Raji (cell line): ENCODE measurements around the gene HHIP.

ENCODE experiments used
- POLR2A ChIP-seq: IDR thresholded peaks from 2 replicates; pipeline ENCODE4 v1.6.1; 2011; ENCODE audit warnings: low read depth, low read length, control low read depth; ENCODE audit not compliant: insufficient read depth

Gene HHIP, protein sequence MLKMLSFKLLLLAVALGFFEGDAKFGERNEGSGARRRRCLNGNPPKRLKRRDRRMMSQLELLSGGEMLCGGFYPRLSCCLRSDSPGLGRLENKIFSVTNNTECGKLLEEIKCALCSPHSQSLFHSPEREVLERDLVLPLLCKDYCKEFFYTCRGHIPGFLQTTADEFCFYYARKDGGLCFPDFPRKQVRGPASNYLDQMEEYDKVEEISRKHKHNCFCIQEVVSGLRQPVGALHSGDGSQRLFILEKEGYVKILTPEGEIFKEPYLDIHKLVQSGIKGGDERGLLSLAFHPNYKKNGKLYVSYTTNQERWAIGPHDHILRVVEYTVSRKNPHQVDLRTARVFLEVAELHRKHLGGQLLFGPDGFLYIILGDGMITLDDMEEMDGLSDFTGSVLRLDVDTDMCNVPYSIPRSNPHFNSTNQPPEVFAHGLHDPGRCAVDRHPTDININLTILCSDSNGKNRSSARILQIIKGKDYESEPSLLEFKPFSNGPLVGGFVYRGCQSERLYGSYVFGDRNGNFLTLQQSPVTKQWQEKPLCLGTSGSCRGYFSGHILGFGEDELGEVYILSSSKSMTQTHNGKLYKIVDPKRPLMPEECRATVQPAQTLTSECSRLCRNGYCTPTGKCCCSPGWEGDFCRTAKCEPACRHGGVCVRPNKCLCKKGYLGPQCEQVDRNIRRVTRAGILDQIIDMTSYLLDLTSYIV

DNA sequence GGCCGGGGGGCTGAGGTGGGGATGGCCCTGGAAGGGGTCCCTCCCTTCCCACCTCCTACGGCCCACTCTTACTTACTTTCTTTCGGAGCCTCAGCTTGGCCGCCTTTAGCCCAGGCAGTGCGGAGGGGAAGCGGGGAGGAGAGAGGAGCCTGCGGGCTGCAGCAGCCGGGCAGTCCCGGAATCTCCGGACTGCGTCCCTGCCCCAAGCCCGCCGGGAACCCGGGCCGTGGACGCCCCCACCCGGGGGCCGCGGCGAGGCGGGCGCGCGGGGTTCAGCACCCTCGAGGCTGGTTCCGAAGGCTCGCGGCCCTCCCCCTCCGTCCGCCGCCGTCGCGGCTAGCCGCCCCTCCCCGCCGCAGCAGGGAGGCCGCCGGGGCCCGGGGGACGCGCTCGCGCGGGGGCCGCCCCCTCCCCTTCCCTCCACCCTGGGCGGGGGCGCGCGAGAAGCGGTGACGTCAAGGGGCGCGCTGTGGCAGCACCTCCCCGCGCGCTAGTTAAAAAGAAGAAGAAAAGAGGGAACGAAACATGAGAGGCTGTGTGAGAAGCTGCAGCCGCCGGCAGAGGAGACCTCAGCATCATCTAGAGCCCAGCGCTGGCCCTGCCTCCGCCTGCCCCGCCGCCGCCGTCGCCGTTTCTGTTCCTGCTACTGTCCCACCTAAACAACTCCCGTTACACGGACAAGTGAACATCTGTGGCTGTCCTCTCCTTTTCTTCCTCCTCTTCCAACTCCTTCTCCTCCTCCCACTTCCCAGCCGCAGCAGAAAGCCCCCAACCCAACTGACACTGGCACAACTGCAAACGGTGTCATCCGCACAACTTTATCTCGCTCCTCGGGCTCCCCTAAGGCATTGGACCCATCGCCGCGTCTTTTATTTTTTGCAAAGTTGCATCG is at the start of gene HHIP:
Gene HHIP (plus strand): TSS at position 526 of the 892 bp plus-strand sequence. CDS start 520 bp downstream, outside the sequence.
- TF ChIP-seq POLR2A: no peak

DNA sequence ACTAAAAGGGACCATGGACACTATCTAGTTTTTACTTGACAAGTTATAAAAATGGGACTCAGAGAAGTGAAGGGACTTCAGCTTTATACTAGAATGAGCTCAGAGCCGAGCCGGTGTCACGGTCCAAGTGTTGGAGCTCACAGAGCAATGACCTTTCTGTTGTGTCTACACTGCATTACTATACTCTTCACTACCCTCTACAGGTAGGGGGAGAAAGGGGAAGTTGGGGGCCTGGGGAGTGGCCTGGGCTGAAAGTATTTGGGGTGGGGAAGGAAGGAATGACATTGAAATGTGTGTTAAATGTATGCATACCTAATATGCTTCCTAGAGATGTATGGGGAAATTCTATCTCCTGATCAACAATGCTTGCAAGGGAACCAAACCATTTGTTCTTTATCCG is 48.8 kb upstream of the HHIP start:
- no peak for TF ChIP-seq POLR2A

DNA sequence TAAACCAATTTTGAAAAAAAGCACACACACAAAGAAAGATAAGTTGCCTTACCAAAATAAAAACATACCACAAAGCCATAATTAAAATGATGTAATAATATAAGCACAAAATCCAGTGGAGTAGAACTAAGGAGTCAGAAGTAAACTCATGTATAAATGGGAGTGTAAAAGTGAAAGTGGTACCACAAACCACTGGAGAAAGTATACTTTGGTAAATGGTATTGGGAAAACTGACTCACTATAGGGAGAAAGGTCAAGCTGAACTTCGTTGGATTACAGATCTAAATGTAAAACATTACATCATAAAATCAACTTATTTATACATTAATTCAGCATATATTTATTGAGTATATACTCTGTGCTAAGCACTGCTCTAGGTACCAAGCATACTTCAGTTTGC is 46.3 kb upstream of the HHIP start:
- TF ChIP-seq POLR2A: no peak

DNA sequence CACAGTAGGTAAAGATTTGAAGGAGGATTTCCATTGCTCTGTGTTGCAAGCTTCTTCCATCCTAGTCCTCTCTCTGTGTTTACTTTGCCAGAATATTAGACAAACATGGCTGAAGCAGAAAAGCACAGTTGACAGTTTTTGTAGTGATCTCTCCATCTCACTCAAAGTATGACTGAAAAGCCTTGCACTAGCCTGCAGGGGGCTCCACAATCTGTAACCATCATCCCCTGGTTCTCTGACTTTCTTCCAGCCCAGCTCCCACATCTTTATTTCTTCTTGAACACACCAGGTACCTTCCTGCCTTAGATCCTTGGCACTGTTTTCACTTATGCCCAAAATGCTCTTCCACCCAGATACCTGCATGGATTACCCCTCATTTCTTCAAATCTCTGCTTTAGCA is 34.1 kb upstream of the HHIP start:
- no peak for TF ChIP-seq POLR2A

DNA sequence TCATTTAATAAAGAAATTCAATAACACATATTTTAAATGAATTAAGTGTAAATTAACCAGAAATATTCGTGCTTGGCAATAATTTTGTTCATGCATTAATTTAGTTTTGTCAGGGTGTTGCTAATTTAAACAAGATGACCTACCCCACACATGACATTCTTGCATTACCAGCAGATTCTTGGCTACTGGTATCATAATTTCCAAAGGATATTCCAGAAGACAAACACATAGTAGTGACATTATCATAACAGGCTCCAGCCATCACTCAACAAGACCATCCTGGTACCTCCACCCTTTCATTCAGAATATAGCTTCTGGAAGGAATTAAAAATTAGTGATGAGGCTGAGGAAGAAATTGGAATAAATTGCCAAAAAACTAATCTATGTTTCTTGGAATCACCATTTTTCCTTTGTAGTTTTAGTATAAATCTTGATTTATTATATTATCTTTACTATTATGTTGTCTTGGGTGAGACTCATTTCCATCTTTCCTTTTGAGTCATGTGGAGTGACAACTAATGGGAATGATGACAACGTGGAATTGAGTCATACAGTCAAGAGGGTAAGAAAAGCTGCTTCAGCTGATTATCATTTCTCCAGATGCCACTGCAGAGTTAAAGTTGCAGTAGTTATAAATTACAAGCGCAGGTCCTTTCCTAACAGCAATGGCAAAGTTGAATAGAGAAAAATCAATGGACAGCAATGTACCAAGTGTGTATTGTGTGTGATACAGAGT is 30.9 kb upstream of the HHIP start:
- TF ChIP-seq POLR2A: no peak

DNA sequence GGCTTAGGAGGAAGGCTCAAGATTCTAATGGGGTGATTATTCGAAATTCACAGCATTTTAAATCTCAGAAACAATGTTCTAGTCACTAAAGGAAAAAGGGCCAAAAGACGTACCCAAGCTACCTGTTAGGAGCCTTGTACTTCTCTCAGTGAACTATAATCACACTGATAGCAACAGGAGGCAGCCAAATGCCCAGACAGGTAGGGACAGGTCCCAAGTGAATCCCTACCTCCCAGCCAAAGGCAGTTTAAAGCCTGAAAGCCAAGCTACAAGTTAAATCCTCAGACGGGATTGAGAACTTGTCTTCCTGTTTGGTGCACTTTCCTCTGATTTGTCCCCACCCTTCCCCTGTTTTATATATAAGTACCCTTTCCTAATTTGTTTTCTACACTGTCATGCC is 24.3 kb upstream of the HHIP start:
- TF ChIP-seq POLR2A: no peak

DNA sequence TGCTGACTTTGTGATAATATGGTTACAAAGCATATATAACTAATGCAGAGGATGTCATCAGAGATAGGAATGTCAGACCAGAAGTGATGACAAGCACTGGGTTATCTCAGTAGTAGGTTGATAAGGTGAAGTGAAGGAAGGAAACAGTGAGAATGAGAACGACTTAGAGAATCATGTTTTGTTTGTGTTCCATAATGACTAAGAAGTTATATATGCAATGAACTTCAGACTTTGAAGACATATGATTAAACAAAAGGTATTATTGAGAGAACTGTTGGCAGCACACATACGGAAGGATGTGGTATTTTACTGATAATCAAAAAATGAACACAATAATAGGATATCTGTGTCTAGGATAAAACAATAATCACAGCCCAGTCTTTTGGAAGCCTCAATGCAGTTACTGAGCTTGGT is 18.3 kb upstream of the HHIP start:
- TF ChIP-seq POLR2A: no peak

DNA sequence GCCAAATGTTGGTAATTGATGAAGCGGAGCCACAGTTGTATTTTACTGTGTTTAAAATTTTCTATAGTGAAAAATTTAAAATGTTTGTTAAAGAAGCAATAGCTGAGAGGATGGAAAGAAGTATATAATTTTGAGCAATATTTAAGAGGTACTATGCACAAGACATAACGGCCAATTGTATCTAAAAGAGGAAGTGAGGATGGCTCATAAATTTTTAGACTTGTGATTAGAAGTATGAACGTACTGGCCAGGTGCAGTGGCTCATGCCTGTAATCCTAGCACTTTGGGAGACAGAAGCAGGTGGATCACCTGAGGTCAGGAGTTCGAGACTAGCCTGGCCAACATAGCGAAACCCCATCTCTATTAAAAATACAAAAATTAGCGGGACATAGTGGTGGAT is 12.7 kb upstream of the HHIP start:
- no peak for TF ChIP-seq POLR2A

DNA sequence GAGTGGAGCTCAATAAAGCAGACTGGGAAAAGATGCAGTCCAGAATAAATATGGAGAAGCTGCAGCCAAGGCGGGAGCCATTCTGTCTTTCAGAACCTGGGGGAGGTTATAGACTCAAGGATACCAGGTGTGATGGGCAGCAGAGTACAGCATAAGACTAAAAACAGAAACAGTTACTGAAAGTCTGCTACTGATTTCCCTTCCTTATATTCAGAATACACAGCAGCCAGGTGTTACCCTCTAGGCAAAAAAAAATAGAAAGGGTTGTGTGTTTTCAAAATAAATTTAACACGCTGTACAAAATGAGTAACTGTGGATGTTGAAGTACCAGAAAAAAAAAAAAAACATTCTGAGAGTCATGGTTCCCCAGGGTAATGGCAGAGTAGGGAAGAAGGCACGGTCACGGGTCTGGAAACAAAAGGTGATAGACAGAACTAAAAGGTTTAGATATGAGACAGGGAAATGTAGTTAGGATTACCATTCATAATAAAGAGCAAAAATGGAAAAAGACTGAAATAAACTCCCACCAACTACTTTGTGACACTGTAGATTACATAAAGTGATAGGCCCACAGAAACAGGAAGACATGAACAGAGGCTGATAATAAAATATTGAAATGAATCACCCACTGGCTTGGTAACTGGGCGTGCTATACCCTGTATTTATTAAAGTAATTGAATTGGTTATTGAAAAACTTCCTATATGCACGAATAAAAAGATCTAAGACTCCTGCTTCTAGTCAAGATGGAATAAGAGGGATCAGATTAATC is 10.8 kb upstream of the HHIP start:
- TF ChIP-seq POLR2A: no peak

DNA sequence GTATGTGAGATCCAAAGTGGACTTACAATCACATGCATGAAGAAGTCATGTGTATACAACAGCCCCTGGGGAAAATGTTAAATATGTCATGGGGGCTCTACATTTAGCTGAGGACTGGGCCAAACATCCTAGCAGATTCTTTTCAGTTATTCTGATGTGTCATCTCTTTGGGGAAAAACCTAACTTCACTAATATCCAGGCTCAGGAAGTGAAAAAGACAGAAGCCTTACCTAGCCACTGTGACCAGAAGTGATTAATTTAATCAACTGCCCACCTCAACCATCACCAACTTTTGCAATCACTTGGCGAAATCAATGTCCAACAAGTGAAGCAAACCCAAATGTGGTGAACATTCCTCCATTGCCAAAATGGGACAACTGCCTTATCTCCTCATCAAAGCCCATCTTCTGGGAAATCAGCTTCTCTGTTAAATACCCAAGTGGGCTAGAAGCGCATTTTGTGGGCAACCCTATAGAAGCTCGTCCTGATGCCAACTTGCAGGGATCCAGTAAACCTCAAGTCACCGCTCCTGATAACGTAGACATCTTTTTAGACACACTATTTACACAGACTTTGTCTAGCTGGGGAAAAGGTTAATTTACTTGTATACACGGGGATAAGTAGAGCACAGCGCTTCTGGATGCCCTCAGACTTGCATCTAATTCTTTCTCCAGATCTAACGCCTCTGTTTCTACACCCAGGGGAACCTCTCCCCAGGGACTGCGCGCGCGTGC is 1.4 kb upstream of the HHIP start:
- TF ChIP-seq POLR2A: no peak

DNA sequence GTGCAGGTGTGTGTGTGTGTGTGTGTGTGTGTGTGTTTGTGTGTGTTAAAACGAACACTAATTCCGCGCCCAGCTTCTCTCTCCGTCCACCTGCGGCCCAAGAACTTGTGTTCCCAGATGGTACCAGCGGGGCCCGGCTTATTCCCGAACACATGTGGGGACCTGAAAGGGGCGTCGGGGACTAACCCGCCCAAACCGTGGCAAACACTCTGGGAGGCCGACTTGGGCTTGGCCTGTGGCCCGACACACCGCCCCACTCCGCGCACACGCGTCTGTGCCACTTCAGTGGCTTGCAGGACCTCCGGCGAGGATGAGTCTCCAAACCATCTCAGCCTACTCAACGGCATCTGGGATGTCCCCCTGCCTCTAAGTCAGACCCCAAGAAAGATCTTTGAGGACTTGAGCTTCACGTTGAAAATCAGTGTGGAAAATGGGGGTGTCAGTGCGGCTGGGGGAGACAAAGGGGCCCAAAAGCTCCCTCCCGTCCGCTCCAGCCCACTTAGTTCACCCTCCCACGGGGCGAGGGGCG is 790 bp upstream of the HHIP start:
- TF ChIP-seq POLR2A: no peak

DNA sequence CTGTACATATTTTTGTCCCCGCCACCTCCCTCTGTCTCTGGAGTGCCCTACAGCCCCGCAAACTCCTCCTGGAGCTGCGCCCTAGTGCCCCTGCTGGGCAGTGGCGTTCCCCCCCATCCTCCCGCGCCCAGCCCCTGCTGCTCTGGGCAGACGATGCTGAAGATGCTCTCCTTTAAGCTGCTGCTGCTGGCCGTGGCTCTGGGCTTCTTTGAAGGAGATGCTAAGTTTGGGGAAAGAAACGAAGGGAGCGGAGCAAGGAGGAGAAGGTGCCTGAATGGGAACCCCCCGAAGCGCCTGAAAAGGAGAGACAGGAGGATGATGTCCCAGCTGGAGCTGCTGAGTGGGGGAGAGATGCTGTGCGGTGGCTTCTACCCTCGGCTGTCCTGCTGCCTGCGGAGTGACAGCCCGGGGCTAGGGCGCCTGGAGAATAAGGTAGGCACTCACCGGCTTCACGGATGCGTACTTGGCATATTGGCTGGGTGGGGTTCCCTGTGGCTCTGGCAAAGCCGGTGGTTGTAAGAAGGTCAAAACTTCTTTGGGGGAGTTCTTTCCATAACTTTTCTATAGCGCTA is 653 bp downstream of the HHIP start:
- no peak for TF ChIP-seq POLR2A

DNA sequence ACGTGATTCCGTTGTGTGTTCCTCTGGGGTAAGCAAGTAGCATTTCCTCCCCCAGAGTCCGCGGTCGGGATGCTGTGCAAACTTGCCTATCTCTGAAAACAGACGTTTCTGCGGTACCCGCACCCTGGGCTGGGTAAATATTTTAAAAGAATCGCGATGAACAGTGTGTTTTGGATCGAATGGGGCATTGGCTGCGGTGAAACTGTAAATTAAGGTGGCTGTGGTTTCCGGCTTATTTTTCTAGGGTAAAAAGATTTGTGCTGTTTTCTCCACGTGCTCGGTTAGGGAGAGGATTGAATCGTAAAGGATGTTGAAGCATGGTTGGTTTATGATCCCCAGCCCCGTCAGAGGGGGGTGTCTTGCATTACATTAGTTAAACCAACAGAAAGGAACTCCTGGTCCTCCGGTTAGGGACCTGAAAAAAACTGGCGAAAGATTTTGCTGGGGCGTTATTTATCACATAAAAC is 1.2 kb downstream of the HHIP start:
- TF ChIP-seq POLR2A: no peak

DNA sequence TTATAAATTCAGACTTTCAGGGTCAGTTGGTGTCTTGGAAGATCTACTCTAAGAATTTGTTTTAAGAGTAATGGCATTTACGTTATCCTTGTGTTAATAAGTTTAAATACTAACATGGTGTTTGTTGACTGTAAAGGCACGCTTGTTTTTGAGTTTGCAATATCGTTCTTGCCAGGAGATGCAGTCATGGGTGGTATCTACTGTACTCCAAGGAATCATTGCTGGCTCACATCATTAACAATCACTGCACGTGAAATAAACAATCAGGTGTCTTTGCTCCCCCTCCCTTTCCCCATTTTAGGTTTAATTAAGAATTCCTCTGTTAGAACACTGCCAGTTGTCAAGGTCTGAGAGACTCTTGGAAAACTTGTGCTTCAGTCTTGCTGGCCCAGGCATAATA is 1.6 kb downstream of the HHIP start:
- TF ChIP-seq POLR2A: no peak
